ENCODE measurements around the gene PISD. TPM values are rescaled to one million over a fixed set of nuclear protein-coding genes. Genes with fewer than 3 reads are reported as not detected.
"Not testable (repeated sequence)": the region's sequence is repeated elsewhere in the genome, so short reads cannot be mapped to it uniquely, and the experiment has no call there.

PISD gene
- total RNA-seq, 2 experiments from 2014 or later: 21.5 to 51.9 TPM

- ChIA-PET POLR2A (interaction anchor here (0.6 to 1.6 kb wide), 2 partner anchors 9 to 18 kb away, joined by 3 to 4 read pairs; no protein-coding TSS in a partner anchor), CTCF (ENCODE audit: unreplicated experiment) (no interaction called here)
- no peak overlapping the region for H3K4me2 ChIP-seq (ENCODE audit: low read length)
- H3K4me1 ChIP-seq (ENCODE audit: insufficient read depth, low read length, poor library complexity, severe bottlenecking): no peaks in the 10 kb centered on the region
- BruUV-seq (replicated peaks): no TSS peak
- no peaks in the 10 kb centered on the region for H3K9me2 ChIP-seq (ENCODE audit: insufficient read depth, low read length)
- intact Hi-C loops (cut with micrococcal nuclease; ENCODE audit: unreplicated experiment): no loop called here
- no peaks in the 10 kb centered on the region for H3K79me2 ChIP-seq (ENCODE audit: insufficient read depth, low read depth, low read length)
- no peak overlapping the region for H3K4me3 ChIP-seq (ENCODE audit: low read depth, low read length, poor library complexity, severe bottlenecking)
- DNase-seq (ENCODE audit: low spot score): no peak
- H4K20me1 ChIP-seq (ENCODE audit: insufficient read depth, low read length): no peaks in the 10 kb centered on the region
- H3K27ac ChIP-seq (ENCODE audit: low read depth, low read length, poor library complexity, severe bottlenecking): no peak overlapping the region
- H2AFZ ChIP-seq (ENCODE audit: low read length): no peak overlapping the region
- no peak for TF ChIP-seq EZH2phosphoT487 (IDR thresholded peaks at IDR 0.05; ENCODE audit: borderline replicate concordance, low read depth, low read length)
- no peak for TF ChIP-seq CTCF (conservative IDR thresholded peaks at IDR 0.05; ENCODE audit: low read length)
- peaks cover 90% of the 10 kb centered on the region for H3K36me3 ChIP-seq (ENCODE audit: insufficient read depth, low read length)
- no peaks in the 10 kb centered on the region for H3K9me3 ChIP-seq (ENCODE audit: low read length)
Observed at GRCh38 chr22:31695423-31695822, 33.4 kb upstream of the PISD start.

GRCh38 chr22:31694046-31694445 is 32.0 kb upstream of the PISD start:
- DNase-seq (ENCODE audit: low spot score); H3K9me2 ChIP-seq (ENCODE audit: insufficient read depth, low read length); H4K20me1 ChIP-seq (ENCODE audit: insufficient read depth, low read length); H3K79me2 ChIP-seq (ENCODE audit: insufficient read depth, low read depth, low read length); intact Hi-C loops (cut with micrococcal nuclease; ENCODE audit: unreplicated experiment); CTCF ChIA-PET (ENCODE audit: unreplicated experiment); H3K4me1 ChIP-seq (ENCODE audit: insufficient read depth, low read length, poor library complexity, severe bottlenecking); BruUV-seq (replicated peaks); H3K4me2 ChIP-seq (ENCODE audit: low read length); H3K4me3 ChIP-seq (ENCODE audit: low read depth, low read length, poor library complexity, severe bottlenecking); H3K27ac ChIP-seq (ENCODE audit: low read depth, low read length, poor library complexity, severe bottlenecking); H3K9me3 ChIP-seq (ENCODE audit: low read length); POLR2A ChIA-PET; H2AFZ ChIP-seq (ENCODE audit: low read length): not testable (repeated sequence)
- H3K36me3 ChIP-seq (ENCODE audit: insufficient read depth, low read length): peaks cover 88% of the 10 kb centered on the region

- no peak for DNase-seq (ENCODE audit: low spot score)
- Histone ChIP-seq H3K9me2 (ENCODE audit: insufficient read depth, low read length) (no peaks in the 10 kb centered on the region), H3K4me3 (ENCODE audit: low read depth, low read length, poor library complexity, severe bottlenecking) (no peak overlapping the region), H3K36me3 (ENCODE audit: insufficient read depth, low read length) (peaks cover 89% of the 10 kb centered on the region), H2AFZ (ENCODE audit: low read length) (no peak overlapping the region), H3K4me1 (ENCODE audit: insufficient read depth, low read length, poor library complexity, severe bottlenecking) (no peaks in the 10 kb centered on the region), H4K20me1 (ENCODE audit: insufficient read depth, low read length) (no peaks in the 10 kb centered on the region), H3K27ac (ENCODE audit: low read depth, low read length, poor library complexity, severe bottlenecking) (no peak overlapping the region), H3K79me2 (ENCODE audit: insufficient read depth, low read depth, low read length) (no peaks in the 10 kb centered on the region), H3K4me2 (ENCODE audit: low read length) (no peak overlapping the region), H3K9me3 (ENCODE audit: low read length) (no peaks in the 10 kb centered on the region)
- CTCF ChIA-PET (ENCODE audit: unreplicated experiment): no interaction called here
- TF ChIP-seq EZH2phosphoT487 (IDR thresholded peaks at IDR 0.05; ENCODE audit: borderline replicate concordance, low read depth, low read length) (no peak), CTCF (conservative IDR thresholded peaks at IDR 0.05; ENCODE audit: low read length) (no peak)
- POLR2A ChIA-PET: interaction anchor here (0.5 kb wide), 1 partner anchor 167 kb away, joined by 3 read pairs; no protein-coding TSS in a partner anchor
- intact Hi-C loops (cut with micrococcal nuclease; ENCODE audit: unreplicated experiment): no loop called here
- BruUV-seq (replicated peaks): no TSS peak
Observed at GRCh38 chr22:31692186-31692886, 30.3 kb upstream of the PISD start.
